ENCODE results near the gene DCAF5.

DCAF5 gene

DNA sequence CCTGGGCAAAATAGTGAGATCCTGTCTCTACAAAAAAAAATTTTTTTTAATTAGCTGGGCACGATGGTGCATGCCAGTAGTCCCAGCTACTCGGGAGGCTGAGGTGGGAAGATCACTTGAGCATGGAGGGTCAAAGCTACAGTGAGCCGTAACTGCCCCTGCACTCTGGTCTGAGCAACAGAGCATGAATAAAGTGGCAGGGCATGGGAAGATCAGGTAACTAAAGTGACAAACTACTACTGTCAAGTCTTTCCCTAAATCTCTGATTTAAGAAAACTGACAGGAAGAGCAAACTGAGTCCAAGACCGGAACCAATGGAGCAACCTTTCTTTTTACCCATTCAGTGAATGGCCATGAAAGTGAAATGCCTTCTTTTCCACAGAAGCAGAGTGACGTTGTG is 10.8 kb downstream of the DCAF5 start:
- no peak for DNase-seq (ENCODE audit: low read depth in 2 of 3, low spot score in 1 of 3)

DNA sequence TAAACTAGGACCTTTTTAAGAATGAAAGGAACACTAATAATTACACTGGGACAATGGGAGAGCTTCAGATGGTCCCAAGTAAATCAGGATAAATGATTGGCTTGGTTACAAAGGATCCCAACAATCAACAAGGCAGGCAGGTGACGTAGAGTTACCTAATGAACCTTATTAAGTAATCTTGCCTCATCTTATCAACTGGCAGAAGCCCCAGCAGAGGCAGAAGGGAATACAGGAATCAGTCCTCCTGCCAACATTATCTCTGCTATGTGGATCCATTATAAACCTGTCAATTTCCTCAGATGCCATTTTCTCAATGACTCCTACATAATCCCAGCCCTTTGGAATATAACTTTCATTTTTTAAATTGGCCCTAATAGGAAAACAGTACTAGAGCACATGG is 11.4 kb downstream of the DCAF5 start:
- DNase-seq (ENCODE audit: low read depth in 2 of 3, low spot score in 1 of 3): no peak

- no peak for DNase-seq (ENCODE audit: low read depth in 2 of 3, low spot score in 1 of 3)
Observed at GRCh38 chr14:69139743-69140142, 13.2 kb downstream of the DCAF5 start.

GRCh38 chr14:69137843-69138535 is 14.9 kb downstream of the DCAF5 start:
- no peak for DNase-seq (ENCODE audit: low read depth in 2 of 3, low spot score in 1 of 3)

DNA sequence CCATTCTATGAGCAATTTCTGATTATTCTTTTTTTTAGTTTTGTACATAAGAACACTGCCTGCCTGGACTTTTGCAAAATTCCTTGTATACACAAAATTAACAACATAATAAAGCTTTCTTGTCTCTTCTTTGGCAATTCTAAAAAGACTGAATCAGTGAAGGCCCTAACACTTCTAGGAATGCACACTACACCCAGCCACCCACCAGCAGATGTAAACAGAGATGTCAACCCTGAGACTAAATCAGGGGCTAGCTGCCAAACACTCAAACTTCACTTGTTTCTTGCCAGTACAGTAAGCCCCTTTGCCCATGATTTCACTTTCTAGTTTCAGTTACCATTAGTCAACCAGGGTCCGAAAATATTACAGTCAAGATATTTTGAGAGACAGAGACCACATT is 15.5 kb downstream of the DCAF5 start:
- no peak for DNase-seq (ENCODE audit: low read depth in 2 of 3, low spot score in 1 of 3)

DNA sequence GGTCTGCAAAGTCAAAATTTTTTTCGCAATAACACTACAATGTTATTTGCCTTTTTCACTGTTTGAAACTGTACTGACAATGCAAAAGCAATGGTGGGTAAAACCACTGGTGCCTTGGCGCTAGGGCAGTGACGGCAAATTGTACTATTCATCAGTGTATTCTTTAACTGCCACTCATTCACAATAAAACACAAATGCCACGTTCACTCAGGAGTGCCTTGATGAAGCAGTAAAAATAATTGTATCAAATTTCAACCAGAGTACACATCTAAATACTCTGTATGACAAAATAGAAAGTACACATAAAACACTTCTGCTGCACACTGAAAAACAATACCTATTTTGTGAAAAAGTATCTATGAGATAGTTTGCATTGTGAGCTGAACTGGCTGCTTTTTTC is 17.8 kb downstream of the DCAF5 start:
- DNase-seq (ENCODE audit: low read depth in 2 of 3, low spot score in 1 of 3): no peak

- DNase-seq (ENCODE audit: low read depth in 2 of 3, low spot score in 1 of 3): peak in 1 of 3 donors; percentile 20
Observed at GRCh38 chr14:69133206-69134125, 19.5 kb downstream of the DCAF5 start.

GRCh38 chr14:69132513-69133181 is 20.3 kb downstream of the DCAF5 start:
- no peak for DNase-seq (ENCODE audit: low read depth in 2 of 3, low spot score in 1 of 3)

DNA sequence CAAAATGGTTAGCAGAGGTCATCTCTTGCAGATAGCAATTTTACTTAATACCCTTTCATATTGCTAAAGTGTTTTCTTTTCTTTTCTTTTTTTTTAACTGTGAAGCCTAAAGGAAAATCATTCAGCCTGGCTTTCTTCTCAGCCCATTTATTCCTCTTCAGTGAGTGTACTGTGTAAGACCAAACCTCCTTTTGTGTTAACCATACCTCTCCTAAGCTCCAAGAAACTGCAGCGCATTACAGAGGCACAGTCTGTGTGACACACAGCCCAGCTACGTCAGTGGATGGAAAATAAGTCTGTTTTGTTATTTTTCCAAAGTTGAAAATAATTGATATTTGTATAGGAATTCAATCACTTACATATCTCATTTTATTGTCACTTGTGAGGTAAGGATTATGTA is 21.7 kb downstream of the DCAF5 start:
- no peak for DNase-seq (ENCODE audit: low read depth in 2 of 3, low spot score in 1 of 3)

DNA sequence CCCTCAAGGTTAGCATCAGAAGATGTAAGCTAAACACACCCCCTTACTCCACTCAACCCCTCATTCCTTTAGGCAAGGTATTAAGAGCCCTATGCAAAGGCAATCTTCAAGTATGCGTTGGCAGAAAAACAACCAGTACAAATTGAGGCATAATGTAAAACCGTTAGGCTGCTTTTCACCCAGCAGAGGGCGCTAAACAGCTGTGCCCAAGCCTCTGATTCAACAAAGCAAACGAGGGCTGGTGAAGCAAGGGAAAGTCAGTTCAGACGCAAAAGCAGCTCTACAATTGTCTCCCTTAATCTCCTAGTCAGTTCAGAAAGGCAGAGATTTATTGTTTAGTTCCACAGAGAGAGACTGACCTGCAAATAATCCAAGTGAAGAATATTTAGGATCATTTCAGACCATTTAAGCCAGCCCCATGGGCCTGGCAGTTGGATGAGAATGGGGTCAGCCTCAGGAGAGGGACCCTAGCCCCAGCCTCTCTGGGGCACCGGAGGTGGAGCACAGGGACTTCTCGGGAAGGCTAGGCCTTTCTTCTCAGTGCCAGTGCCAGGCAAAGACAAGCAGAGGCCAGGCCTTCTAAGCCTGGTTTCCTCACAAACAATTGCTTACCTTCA is 23.5 kb downstream of the DCAF5 start:
- peak; percentile 41 to 65 (median 49) for DNase-seq (ENCODE audit: low read depth in 2 of 3, low spot score in 1 of 3)

DNA sequence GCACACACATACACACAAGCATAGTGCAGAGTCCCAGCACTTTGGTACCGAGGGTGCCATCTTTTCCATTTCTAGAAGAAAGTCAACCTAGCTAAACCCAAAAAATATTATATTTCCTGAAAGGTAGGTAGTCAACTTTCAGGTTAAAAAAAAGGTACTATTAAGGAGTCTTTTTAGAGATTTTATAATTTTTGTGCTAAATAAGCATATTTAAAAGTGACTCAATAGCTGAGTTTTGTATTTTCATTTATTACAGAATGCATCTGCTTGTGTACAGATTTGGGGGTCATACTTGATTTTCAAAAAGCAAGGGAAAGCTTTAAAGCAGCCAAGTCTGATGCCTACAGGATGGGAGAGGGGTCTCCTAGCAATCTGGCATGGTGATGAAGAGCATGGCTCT is 34.6 kb downstream of the DCAF5 start:
- DNase-seq (ENCODE audit: low read depth in 2 of 3, low spot score in 1 of 3): no peak

- DNase-seq (ENCODE audit: low read depth in 2 of 3, low spot score in 1 of 3): no peak
Observed at GRCh38 chr14:69117020-69117767, 35.7 kb downstream of the DCAF5 start.

DNA sequence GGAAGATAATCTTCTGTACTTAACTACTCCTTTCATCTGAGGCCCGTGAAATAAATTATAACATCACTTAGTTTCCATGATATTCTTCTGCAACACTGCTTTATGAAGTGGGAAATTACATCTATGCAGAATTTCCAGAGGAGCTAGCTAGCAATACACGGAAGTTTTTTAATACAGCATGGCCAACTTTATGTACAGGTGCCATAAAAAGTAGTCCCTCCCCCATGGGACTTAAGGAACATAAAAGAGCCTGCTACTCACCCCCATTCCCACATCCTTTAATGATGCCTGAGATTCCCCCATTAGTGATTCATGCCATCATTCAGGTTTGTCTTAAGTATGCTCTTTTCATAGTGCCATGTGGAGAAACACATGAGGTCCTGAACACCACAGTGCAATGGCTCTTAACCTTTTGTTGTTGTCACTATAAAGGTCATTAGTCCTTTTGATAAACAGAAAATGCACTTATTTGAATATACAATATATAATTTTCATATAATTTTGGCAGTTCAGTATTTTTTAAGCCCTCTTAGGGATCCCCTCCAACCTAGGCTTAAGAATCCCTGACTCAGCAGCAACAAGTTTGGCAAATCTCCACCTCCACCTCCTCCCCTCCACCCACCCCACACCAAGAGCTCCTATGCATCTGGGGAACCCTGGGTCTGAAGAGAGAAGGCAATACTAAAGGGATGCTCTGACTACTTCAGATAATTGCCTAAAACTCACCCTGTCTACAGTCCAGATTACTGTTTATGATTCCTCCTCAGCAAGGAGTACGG is 37.3 kb downstream of the DCAF5 start:
- no peak for DNase-seq (ENCODE audit: low read depth in 2 of 3, low spot score in 1 of 3)

- no peak for DNase-seq (ENCODE audit: low read depth in 2 of 3, low spot score in 1 of 3)
Observed at GRCh38 chr14:69114763-69115162, 38.2 kb downstream of the DCAF5 start.

DNA sequence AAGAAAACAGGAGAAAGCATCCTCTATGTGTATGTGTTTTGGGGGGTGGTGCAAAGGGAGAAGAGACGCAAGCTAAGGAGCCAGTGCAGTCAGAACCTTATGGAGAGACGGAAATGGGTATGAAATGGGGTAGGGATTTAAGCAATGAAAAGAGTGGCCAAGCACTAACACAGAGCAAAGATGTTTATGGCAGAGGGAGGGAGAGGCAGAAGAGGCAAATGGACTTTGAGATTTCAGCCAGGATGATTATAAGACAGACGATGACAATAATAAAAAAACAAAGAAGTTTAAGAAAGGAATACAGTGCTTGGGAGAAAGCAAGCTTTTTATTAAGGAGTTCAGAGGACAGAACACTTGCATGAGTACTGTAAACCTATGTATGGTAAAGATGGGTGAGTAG is 44.6 kb downstream of the DCAF5 start:
- DNase-seq (ENCODE audit: low read depth in 2 of 3, low spot score in 1 of 3): no peak

- DNase-seq (ENCODE audit: low read depth in 2 of 3, low spot score in 1 of 3): peak in 1 of 3 donors; percentile 22
Observed at GRCh38 chr14:69107407-69108003, 45.4 kb downstream of the DCAF5 start.

DNA sequence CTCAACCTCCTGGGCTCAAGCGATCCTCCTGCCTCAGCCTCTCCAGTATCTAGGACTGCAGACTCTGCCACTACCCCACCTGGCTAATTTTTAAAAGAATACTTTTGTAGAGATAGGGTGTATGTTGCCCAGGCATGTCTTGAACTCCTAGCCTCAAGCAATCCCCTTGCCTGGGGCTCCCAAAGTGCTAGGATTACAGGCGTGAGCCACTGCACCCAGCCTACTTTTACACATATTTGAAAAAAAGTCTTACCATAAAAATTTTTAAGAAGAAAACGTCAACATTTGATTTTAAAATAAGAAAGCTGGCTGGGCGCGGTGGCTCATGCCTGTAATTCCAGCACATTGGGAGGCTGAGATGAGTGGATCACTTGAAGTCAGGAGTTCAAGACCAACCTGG is 46.5 kb downstream of the DCAF5 start:
- DNase-seq (ENCODE audit: low read depth in 2 of 3, low spot score in 1 of 3): no peak

- DNase-seq (ENCODE audit: low read depth in 2 of 3, low spot score in 1 of 3): no peak
Observed at GRCh38 chr14:69105326-69105725, 47.6 kb downstream of the DCAF5 start.

- peak in 1 of 3 donors; percentile 13 for DNase-seq (ENCODE audit: low read depth in 2 of 3, low spot score in 1 of 3)
Observed at GRCh38 chr14:69101331-69101826, 51.5 kb downstream of the DCAF5 start.
